HG03196 (cell line): Measurements from ENCODE around the gene UTS2.

Experiments
- ATAC-seq: cut with Tn5 transposase; IDR thresholded peaks from one replicate; pipeline ENCODE4 v1.9.1; 2021; ENCODE audit not compliant: unreplicated experiment

The UTS2 gene

DNA sequence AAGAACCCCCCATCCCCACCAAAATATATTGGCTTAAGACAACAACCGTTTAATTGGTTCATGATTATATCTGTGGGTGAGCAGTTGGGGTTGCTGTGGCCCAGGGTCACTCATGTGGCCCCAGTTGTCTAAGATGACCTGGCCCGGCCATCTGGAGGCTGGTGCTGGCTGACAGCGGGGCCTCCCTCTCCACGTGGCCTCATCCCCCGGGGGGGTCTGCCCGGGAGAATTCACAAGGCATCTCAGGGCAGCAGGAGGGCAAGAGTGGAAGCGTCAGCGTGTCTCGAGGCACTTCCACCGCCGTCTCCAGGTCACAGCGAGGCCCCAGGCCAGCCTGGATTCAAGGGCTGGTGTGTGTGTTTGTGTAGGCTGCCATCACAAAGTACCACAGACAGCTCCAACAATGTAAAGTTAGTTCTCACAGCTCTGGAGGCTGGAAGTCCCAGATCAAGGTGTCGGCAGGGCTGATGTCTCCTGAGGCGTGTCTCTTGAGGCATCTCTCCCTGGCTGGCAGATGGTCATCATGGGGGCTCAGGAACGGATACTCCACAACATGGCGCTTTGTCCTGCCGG, 11.0 kb upstream of the UTS2 start:
- no peak for ATAC-seq

DNA sequence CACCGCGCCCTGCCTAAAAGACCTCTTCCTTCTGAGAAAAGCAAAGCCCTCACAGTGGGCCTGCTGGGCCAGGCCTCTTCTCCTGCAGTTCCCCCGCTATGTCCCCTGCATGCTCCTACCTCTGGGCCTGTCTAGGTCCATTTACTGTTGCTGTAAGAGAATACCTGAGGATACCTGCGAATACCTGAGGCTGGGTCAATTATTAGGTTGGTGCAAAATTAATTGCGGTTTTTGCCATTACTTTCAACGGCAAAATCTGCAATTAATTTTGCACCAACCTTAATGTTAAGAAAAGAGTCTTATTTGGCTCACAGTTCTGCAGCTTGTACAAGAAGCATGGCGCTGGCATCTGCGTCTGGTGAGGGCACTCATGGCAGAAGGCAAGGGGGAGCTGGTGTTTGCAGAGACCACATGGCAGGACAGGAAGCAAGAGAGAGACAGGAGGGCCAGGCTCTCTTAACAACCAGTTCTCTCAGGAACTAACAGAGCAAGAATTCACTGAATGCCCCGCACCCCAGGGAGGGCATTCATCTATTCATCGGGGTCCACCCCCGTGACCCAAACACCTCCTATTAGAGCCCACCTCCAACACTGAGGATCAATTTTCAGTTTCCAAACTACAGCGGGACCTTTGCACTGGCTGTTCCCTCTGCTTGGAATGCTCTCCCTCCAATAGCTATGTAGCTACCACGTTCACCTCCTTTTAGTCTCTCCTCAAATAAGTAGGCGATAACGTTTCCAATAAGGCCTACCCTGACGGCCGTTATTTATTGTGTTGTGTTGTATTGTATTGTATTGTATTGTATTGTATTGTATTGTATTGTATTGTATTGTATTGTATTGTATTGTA, 9.6 kb upstream of the UTS2 start:
- no peak for ATAC-seq

DNA sequence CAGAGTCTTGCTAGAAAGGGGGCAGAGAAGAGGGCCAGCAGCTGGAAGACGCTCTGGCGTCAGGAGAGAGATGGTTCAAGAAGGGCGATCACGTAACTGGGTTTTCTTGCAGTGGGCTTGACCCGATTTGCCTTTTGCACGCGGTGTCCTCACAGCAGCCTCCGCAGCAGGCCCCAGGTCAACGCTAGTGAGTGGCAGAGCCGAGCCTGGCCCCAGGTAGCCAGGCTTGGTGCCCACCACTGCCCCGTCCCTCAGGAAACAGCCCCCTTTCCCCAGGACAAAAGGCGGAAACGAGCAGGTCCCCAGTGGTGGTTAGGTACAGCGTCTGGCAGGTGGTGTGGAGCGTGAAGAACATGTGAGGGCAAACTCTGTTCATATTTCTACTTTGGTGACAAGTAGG, 8.6 kb upstream of the UTS2 start:
- no peak for ATAC-seq

DNA sequence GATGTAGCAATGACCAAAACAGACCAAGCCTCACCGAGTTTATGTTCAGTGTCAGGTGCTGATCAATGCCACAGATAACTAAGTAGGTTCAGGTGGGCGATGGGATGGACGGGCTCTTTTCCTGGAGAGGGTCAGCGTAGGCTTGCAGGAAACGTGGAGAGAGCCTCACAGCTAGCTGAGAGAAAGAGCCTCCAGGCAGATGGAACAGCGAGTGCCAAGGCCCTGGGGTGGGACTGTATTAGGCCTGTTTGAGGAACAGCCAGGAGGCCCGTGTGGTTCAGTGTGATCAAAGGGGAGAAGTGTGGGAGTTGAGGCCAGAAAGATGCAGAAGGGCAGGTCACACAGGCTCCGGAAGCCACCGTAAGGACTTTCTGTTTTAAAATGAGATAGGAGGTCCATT, 7.3 kb upstream of the UTS2 start:
- ATAC-seq = no peak

DNA sequence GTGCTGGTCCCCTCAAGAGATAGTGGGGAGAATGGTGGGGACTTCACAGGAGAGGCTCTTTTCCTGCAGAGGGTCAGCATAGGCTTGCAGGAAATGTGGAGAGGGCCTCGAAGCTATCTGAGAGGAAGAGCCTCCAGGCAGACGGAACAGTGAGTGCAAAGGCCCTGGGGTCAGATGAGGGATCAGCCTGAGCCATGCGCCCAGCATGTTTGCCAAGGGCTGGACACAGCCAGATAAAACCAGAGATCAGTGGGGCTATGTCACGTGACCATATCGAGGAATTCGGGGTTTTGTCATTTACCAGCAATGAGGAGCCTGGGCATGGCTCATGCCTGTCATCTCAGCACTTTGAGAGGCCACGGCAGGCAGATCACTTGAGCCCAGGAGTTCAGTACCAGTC, 6.5 kb upstream of the UTS2 start:
- no peak for ATAC-seq

DNA sequence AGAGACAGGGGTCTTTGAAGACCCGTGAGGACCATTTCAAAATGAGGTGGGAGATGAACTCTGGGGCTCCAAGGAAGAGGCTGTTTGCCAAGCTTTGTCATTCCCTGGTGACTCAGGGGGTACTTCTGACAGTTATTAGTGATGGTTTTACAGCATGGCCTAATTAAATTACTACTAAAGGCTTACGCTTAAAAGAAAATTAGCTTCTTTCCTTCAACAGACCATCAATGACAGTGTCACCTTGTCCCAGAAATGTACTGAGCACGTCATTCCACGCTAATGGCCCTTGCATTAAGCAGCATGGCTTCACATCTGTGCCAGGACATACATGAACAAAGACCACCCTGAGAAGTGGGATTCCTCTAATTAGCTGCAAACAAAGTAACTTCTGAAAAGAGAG, 5.1 kb upstream of the UTS2 start:
- no peak for ATAC-seq

DNA sequence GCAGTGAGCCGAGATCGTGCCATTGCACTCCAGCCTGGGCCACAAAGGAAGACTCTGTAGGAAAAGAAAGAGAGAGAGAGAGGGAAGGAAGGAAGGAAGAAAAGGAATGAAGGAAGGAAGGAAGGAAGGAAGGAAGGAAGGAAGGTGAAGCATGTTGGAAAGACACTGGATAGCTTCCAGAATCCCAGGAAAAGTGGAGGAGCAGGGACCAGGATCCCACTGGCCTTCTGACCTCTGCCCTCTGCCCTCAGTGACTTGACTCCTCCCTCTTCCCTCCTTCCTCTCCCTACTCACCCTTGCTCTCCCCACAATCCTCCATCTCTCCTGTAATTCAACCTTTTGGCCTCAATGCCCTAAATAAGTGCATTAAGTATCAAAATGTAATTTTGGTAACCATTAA, 4.1 kb upstream of the UTS2 start:
- ATAC-seq = no peak

DNA sequence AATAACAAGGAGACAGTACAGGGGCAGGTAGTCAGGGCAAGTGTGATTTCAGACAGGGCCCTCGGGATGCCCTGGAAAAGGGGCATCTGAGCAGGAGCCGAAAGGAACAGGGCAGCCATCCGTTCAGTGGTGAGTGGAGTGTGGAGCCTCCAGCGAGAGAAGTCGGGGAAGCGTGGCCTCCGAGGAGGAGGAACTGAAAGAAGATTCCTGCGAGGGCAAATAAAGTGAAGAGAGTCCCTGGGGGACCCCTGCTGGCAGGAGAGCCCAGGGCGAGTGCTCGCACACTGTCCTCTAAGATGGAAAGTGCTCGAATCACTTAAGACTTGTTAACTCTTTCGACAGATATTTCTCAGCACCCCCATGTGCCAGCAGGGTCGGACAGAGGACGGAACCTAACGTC, 3.5 kb upstream of the UTS2 start:
- no peak for ATAC-seq

DNA sequence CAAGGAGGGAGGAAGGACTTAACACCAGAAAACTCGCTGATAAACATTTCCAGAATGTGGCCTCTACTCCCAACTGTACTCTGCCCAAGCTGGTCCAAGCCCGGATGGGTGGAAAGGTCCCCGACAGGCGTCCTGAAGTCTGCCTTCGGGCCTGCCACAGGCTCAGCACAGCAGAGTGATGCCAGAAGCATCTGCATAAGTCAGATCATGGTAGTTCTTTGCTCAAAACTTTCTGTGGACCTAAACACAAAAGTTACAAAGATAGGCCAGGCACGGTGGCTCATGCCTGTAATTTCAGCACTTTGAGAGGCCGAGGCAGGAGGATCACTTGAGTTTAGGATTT, 790 bp upstream of the UTS2 start:
- ATAC-seq = no peak

DNA sequence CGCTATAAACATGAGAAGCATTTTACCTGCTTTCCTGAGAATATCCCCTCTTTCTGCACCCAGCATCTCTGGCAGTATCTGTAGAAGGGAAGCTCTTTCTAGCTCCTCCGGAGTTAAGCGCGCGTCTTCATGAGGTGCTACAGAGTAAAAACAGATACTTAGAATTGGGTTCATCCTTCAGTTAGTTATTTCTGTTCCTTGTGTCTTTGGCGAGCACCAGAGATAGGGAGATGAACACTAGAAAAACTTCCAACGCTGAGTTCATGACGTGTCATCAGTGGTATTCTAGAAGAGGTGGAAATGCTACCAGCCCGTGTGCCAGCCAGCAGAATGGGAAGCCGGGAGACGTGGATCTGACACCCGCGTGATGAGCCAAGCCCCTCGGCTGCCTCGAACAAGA, 2.1 kb downstream of the UTS2 start:
- ATAC-seq = no peak

DNA sequence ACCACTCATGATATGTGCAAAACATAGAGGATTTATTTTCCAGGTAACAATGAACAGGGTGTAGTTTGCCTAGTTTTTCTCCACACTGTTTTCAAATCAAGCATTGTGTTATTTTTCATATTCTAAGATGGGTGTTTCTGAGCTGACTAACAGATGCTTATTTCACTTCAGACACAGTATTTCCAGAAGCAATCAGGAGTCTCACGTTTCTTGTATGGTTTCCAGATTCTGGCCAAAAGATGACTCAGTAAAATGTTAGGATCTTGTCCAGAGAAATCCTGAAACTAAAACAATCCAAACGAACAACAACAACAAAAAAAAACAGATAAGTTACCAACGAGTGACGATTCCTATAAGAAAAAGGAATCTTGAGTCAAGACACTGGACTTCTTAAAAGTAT, 5.3 kb downstream of the UTS2 start:
- ATAC-seq = no peak

DNA sequence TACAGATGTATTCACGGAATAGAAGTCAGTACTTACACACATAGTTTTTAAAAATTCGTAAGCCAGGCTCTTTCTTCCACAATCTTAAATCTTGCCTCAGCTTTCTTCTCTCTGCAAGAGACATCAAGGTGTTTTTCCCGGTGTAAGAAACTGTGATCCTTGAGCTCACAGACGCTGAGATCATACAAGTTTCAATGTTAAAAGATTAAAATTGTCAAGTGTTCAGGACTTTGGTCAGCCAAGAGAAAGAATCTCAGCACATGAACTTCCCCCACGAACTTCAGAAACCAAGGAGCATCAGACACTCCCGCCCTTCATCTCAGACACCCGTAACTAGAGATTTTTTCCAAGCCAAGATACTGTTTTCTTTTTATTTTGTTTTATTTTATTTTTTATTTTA, 6.2 kb downstream of the UTS2 start:
- ATAC-seq = no peak

DNA sequence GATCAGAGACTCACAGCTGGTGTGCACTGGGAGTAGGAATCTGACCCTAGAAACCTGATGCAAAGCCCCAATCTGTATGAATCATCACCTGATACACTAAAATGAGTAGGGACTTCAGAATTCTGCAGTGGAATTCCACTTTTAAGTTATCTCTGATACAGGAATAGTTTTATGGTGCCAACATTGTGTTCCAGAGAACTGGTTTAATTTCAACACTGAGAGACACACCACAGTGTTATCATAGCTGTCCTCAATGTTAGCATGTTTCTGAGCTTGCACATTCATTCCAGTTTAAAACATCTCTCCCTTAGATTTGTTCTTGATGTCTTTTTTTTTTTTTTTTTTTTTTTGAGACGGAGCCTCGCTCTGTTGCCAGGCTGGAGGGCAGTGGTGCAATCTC, 7.1 kb downstream of the UTS2 start:
- no peak for ATAC-seq

DNA sequence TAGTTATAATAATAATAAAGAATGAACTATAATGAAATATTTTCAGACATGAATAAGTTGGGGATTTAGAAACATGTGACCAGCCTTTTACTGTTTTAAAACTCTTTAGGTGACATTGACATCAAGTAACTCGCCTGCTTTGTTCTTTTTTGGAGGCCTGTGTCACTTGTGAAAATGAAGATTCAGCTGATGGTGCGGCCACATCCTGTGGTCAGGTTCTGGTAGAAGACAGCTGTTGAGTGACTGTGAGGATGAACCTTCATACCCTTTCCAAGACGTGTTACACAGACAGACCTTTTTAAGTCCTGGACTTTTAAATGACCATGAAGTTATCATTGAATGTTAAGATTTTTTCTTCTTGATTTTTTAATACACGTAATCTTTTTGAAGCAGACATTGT, 10.3 kb downstream of the UTS2 start:
- ATAC-seq = no peak

DNA sequence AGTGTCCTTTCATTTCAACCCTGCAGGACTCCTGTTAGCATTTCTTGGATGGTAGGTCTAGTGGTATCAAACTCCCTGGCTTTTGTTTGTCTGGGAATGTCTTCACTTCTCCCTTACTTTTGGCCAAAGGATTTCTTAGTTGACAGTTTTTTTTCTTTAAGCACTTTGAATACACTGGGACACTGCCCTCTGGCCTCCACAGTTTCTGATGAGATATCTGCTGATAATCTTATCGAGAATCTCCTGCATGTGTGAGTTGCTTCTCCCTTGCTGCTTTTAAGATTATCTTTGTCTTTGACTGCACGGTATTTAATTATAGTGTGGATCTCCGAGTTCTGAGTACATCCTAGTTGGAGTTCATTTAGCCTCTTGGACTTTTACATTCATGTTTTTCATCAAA, 13.3 kb downstream of the UTS2 start:
- no peak for ATAC-seq

DNA sequence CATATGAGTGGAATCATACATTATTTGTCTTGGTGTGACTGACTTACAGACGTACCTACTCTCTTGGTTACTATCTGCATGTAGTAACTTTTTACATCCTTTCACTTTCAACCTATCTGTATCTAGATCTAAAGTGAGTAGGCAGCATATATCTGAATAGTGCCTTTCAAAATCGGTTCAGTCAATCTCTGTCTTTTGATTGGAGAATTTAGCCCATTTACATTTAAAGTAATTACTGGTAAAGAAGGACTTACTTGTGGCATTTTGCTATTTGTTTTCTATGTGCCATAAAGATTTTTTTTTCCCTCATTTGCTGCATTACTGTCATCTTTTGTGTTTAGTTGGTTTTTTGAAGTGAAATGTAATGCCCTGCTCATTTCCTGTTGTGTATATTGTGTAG, 14.2 kb downstream of the UTS2 start:
- ATAC-seq = no peak

DNA sequence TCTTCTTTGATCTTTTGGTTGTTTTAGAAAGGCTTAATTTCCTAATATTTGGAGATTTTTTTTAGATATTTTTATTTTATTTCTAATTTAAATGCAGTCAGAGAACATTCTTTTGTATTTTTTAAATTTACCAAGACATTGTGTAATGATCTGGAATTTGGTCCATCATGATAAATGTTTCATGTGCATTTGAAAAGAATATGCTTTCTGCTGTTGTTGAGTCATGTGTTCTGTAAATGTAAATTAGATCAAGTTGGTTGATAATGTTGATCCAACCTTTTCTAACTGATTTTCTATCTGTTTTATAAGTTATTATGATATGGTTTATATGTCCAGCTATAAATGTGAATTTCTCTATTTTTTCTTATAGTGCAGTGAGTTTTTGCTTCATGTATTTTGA, 19.8 kb downstream of the UTS2 start:
- ATAC-seq = no peak

DNA sequence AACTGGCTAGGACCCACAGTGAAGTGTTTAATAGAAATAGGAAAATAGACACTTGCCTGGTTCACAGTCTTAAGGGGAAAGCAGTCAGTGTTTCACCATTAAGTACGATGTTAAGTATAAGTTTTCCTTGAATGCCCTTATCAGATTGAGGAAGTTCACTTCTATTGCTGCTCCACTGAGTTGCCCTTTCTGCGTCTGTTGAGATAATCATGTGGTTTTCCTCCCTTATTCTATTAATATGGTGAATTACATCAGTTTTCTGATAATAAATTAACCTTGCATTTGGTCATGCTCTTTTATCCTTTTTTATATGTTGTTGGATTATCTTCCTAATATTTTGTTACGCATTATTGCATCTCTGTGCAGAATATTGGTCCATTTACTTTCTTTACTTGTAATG, 21.4 kb downstream of the UTS2 start:
- ATAC-seq = no peak

DNA sequence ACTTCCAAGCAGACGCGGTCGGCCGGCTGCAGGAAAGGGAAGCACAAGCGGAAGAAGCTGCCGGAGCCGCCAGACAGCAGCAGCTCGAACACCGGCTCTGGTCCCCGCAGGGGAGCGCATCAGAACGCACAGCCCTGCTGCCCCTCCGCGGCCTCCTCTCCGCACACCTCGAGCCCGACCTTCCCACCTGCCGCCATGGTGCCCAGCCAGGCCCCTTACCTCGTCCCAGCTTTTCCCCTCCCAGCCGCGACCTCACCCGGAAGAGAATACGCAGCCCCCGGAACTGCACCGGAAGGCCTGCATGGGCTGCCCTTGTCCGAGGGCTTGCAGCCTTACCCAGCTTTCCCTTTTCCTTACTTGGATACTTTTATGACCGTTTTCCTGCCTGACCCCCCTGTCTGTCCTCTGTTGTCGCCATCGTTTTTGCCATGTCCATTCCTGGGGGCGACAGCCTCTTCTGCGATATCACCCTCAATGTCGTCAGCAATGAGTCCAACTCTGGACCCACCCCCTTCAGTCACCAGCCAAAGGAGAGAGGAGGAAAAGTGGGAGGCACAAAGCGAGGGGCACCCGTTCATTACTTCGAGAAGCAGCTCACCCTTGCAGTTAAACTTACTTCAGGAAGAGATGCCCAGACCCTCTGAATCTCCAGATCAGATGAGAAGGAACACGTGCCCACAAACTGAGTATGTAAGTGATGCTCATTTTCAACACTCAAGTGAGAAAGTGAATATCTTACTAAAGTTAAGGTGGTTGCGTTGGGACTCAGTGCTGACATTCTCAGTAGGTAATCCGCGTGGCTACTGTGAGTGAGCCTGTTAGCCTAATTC, 25.5 kb downstream of the UTS2 start:
- no peak for ATAC-seq

DNA sequence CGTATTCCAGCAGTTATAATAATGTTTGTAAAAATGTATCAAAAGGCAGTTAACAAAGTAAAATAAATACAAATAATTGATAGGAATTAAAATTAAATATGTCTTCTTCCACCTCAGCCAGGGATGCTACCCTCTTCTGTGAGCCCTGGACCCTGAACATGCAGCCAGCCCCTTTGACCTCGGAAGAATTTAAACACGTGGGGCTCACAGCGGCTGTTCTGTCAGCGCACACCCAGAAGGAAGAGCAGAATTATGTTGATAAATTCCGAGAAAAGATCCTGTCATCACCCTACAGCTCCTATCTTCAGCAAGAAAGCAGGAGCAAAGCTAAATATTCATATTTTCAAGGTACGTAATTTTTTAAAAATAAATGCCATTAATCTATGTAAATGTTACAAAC, 26.5 kb downstream of the UTS2 start:
- ATAC-seq = no peak

DNA sequence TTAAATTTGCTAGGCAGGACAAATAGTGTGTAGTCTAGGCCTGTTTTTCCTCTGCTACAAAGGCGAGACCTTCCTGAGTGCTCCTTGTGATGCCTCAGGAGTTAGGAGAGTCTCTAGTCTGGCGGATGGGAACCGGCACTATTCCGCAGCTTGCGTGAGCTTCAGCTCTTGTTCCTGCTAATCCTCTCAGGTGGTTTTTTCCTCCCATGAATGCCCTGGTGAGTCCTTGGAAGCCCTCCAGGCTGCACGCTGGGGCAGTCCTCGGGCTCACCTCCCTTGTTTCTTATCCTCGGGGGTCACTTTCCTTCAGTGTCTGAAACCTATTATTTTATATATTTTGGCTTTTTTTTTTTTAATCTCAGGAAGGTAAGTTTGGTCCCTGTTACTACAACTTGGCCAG, 28.2 kb downstream of the UTS2 start:
- ATAC-seq = no peak

DNA sequence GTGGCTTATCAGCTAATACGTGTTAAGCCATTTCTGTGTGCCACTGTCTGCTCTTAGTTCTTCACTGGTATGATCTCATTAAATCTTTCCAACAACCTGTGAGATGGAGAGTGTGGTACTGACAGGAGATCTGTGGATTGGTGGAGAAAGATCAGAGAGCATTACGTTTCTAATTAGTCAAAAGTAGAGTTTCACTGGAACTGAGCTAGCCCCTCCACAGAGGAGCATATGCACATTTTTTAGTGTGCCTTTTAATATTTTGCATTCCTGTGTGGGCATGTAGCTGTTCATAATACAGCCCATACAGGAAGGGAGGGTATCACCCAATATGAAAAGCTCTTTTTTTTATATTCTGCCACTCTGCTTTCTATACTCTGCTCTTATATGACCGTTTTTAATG, 31.6 kb downstream of the UTS2 start:
- ATAC-seq = no peak
